HG02943 (cell line): ENCODE results near the gene SLC16A3.
"Not testable (repeated sequence)": the region's sequence is repeated elsewhere in the genome, so short reads cannot be mapped to it uniquely, and the experiment has no call there.

Experiments
- ATAC-seq: cut with Tn5 transposase; IDR thresholded peaks from one replicate; pipeline ENCODE4 v1.9.1; 2021; ENCODE audit warnings: mild to moderate bottlenecking, low read depth, moderate library complexity; ENCODE audit not compliant: unreplicated experiment

Gene SLC16A3

GRCh38 chr17:82245134-82246039, 16.5 kb downstream of the SLC16A3 start:
- ATAC-seq: no peak

GRCh38 chr17:82246040-82246364, 17.2 kb downstream of the SLC16A3 start:
- ATAC-seq: no peak

GRCh38 chr17:82246365-82247181, 17.7 kb downstream of the SLC16A3 start:
- no peak for ATAC-seq

GRCh38 chr17:82247182-82247823, 18.5 kb downstream of the SLC16A3 start:
- no peak for ATAC-seq

- ATAC-seq: no peak
These were observed 19.2 kb downstream of the SLC16A3 start for GRCh38 chr17:82247856-82248671.

- ATAC-seq: no peak
These were observed 20.2 kb downstream of the SLC16A3 start for GRCh38 chr17:82248815-82249674.

- ATAC-seq: no peak
These were observed 21.2 kb downstream of the SLC16A3 start for GRCh38 chr17:82249896-82250581.

- ATAC-seq: no peak
These were observed 22.1 kb downstream of the SLC16A3 start for GRCh38 chr17:82250868-82251500.

- no peak for ATAC-seq
These were observed 23.8 kb downstream of the SLC16A3 start for GRCh38 chr17:82252511-82253178.

GRCh38 chr17:82253179-82253544, 24.3 kb downstream of the SLC16A3 start:
- ATAC-seq: no peak

GRCh38 chr17:82254096-82254495, 25.3 kb downstream of the SLC16A3 start:
- ATAC-seq: not testable (repeated sequence)

- not testable (repeated sequence) for ATAC-seq
These were observed 25.9 kb downstream of the SLC16A3 start for GRCh38 chr17:82254746-82255145.

- no peak for ATAC-seq
These were observed 26.6 kb downstream of the SLC16A3 start for GRCh38 chr17:82255402-82255972.

GRCh38 chr17:82256242-82256885, 27.5 kb downstream of the SLC16A3 start:
- no peak for ATAC-seq

- ATAC-seq: no peak
These were observed 28.6 kb downstream of the SLC16A3 start for GRCh38 chr17:82257473-82257872.

GRCh38 chr17:82258555-82258954, 29.7 kb downstream of the SLC16A3 start:
- ATAC-seq: no peak
